GM21515 (cell line): ENCODE data around the gene AGXT.
"Not testable (repeated sequence)": the region's sequence is repeated elsewhere in the genome, so short reads cannot be mapped to it uniquely, and the experiment has no call there.

Experiments
- ATAC-seq: cut with Tn5 transposase; IDR thresholded peaks from one replicate; pipeline ENCODE4 v1.9.1; 2021; ENCODE audit not compliant: unreplicated experiment

The AGXT gene

GRCh38 chr2:240839152-240840143 lies 29.2 kb upstream of the AGXT start:
- no peak for ATAC-seq

DNA sequence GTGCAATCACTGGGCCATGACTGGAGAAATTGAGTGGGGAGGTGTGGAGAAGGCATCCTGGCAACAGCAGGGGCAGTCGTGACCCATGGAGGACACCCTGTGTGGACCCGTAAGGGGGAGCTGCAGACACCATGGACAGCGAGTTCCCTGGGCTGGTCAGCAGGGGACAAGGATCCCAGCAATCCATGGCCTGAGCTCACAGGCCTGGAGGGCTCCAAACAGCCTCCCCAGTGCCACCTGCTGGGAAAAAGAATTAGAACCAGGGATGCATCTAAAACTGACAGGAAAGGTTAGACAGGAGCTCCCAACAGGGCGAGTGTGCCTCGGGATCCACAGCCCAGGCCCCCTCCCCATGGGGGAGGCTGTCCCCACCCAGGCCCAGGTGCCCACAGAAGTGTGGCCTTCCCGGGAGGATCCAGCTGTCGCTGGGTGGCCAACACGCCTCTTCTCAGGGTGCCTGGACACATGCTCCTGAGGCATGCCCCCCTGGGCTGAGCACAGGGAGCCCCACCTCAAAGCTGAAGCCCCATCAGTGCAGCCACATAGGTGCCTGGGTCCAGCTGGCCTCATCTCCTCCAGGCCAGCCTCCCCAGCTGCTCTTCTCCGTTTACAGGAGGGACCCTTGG lies 28.1 kb upstream of the AGXT start:
- ATAC-seq, result no peak

DNA sequence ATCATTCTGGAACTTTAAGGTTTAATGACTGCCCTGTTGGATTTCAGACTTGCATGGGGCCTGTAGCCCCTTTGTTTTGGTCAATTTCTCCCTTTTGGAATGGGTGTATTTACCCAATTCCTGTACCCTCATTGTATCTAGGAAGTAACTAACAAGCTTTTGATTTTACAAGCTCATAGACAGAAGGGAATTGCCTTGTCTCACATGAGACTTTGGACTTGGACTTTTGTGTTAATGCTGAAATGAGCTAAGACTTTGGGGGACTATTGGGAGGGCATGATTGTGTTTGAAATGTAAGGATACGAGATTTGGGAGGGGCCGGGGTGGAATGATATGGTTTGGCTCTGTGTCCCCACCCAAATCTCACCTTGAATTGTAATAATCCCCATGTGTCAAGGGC lies 22.3 kb upstream of the AGXT start:
- not testable (repeated sequence) for ATAC-seq

- no peak for ATAC-seq
These were observed 21.6 kb upstream of the AGXT start for GRCh38 chr2:240846873-240847595.

- ATAC-seq, result no peak
These were observed 20.8 kb upstream of the AGXT start for GRCh38 chr2:240847817-240848216.

DNA sequence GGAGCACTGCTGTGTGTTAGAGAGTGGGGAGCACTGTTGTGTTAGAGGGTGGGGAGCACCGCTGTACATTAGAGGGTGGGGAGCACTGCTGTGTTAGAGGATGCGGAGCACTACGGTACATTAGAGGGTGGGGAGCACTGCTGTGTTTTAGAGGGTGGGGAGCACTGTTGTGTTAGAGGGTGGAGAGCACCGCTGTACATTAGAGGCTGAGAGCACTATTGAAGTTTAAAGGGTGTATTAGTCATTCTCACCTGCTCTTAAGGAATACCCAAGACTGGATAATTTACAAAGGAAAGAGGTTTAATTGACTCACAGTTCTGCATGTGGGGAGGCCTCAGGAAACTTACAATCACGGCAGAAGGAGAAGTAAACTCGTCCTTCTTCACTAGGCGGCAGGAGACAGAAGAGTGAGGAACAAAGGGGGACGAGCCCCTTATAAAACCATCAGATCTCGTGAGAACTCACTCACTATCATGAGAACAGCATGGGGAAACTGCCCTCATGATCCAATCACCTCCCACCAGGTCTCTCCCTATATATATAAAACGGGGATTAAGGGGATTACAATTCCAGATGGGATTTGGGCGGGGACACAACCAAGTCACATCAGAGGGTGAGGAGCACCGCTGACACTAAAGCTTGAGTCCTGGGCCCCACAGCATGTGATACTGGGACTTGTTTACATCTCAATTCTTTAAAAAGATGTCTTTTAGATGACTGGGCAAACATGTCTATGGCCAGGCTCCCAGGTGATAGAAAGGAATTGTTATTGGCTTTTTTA lies 19.5 kb upstream of the AGXT start:
- no peak for ATAC-seq

- ATAC-seq, result no peak
These were observed 18.6 kb upstream of the AGXT start for GRCh38 chr2:240850026-240850425.

DNA sequence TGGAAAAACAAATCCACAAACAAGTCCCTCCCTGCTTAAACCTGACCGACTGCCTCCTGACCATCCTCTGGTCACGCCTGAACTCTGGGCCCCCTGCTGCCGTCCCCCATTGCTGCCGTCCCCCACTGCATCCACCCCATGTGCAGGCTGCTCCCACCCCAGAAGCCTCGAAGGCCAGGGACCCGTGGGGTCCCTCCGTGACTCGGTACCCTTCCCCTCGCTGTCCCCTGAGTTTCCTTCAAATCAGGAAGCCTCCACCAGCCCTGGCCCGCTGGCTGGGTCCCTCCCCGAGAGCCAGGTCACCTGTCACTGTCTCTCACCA lies 17.9 kb upstream of the AGXT start:
- no peak for ATAC-seq

DNA sequence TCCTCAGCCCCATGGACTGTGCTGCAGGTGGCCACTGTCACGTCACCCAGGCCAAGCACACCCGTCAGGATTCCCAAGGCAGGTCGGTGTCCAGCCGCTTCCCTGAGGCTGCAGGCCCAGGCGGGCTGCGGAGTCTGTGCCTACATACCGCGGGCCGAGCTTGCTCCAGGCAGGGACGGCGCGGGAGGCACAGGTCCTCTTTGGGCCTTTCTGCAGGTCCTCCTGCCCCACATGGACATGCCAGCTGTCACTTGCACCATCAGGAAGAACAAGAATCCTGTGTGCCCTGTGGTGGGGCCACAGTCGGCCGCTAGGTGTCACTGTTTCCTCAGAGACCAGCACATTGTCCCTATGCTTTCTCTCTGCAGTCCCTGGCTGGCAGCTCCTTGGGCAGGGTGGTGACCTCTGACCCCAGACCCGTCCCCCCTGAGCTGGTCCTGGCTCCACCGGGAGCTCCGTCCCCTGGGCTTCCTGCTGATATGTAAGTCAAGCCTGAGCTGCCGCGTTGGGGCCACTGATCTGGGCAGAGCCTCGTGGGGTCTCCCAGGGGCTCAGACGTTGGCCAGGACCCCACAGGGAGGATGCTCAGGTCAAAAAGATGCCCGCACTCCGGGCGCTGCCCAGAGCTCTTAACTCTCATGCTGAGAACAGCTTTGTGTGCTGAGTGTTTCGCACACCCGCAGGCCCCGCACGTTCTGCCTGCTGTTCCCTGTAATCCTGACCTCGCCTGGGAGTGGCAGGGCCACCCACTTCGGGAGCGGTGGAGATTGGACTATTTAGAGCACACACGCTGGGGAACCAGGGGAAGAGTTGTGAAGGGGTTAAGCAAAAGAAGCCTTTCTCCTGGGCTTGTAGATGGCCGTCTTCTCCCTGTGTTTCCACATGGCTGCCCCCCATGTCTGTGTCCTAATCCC lies 17.3 kb upstream of the AGXT start:
- ATAC-seq, result no peak

DNA sequence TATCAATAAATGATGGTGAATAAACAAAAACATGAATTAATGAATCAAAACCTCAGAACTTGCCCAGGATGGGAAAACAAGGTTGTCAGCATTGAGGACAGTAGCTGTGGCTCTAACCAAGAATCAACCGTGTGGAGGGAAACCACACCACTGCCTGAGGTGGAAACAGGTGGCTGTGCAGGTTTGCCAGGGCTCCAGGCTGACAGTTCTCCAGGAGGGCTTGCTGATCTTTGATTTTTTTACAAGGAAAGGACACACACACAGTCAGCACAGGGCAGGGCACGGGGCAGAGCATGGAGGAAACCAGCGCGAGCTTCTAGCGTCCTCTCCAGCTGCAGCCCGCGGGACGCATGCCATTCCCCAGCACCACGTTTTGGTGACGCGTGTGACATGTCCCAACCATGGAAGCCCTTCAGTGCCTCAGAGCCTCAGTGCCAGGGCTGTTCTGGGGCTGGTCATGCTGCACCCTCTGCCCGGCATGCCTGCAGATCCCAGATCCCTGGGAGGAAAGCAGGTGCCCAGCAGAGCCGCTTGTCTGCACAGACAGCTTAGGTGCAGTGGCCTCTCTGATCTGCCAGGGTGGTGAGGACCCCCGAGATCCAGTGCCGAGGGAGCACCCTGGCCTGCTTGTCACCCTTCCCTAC lies 15.8 kb upstream of the AGXT start:
- no peak for ATAC-seq

DNA sequence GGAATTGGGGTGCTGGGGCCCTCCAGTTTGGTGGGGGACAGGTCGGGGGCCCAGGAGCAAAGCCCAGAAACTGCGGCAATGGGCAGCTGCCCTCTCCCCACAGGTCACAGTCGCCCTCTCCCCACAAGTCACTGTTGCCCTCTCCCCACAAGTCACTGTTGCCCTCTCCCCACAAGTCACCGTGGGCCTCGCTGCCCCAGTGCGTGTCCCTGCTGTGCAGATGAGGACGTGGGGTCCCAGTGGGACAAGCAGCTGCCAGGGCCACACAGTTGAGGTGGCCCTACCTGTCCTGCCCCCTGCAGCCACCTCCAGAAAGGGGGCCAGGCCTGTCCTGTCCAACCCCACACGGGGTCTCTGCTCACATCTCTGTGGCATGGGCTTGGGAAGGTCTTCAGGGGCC lies 13.0 kb upstream of the AGXT start:
- ATAC-seq, result no peak

DNA sequence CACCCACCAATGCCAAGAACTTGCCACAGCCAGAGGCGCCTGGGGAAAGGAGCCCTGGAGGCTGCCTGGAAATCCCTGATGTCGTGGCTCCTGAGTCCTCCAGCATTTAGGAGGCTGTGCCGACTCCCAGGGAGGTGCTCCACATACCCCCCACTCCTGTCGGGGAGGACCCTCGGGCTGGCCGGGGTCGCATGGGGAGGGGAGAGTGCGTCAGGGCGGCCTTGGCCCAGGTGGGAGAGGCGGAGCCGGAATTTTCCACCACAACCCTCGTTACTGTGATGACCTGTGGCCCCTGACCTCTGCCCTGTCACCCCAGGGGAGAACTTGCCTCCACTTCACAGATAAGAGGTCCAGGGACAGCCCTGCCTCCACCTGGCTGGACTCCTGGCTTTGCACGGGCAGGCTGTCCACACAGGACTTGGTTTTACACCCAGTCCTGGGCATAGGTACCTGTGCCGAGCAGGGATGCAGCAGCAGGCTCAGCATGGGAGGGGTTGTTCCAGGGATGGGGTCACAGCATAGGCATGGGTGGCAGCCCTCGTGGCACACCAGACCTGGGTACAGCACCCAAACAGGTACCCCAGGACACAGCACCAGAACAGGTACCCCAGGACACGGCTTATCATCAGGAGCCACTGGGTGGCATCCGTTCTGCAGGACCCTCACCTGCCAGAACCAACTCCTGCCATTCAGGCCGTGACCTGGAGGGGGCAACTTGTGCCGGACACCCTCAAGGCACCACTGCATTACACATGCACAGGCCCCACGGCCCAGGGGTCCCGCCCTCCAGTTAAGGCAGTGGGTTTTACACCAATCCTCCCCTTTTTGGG lies 12.3 kb upstream of the AGXT start:
- ATAC-seq, result no peak

- ATAC-seq, result no peak
These were observed 11.3 kb upstream of the AGXT start for GRCh38 chr2:240857039-240858008.

GRCh38 chr2:240858321-240858720 lies 10.3 kb upstream of the AGXT start:
- ATAC-seq, result no peak

DNA sequence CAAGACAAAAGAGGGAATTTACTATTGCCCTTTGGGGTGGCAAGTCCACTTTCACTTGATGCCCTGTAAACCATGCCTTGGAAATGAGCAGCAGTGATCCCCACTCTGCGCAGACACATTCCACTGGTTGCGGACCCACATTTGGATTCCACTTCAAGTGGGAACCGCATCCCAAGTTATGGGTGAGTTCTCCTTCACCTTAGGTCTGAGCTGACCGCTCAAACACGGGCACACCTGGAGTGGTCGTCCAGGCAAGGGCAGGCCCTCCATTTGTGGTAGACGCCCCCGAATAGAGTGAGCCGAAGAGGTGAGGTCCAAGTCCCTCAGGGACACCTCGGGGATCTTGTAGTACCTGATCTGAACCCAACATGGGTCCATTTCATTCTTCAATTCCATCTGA lies 9.8 kb upstream of the AGXT start:
- no peak for ATAC-seq

GRCh38 chr2:240861547-240861946 lies 7.1 kb upstream of the AGXT start:
- no peak for ATAC-seq

GRCh38 chr2:240864475-240864874 lies 4.1 kb upstream of the AGXT start:
- no peak for ATAC-seq

DNA sequence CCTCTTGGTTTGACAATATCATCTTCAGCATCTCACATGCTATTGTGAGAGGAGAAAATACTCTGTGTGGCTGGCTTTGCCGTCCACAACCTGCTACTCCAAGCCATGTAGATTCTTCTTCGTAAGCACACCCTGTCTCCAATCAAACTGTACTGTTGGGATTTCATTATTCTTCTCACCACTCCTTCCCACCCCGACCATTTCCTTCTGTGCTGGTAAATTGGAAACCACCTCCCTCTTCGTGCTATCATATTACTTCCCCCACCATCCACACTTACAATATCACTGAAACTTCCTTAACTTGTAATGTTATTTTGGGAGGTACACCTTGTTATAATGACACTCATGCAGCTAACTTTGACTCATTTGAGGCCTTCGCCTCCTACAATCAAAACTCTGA lies 3.2 kb upstream of the AGXT start:
- no peak for ATAC-seq
